MM.1S (cell line): ENCODE results near the gene SIK2.

Source experiments
- DNase-seq: peaks from one replicate; pipeline ENCODE4 v3.0.0-alpha.2; 2015
- H2AFZ ChIP-seq: fragments of 300-600 bp; sonication (generic); 2 replicates; pipeline ENCODE4 v1.6.0; 2016; ENCODE audit warnings: antibody characterized with exemption, low read length
- H3F3A ChIP-seq: fragments of 300-600 bp; sonication (generic); 2 replicates; pipeline ENCODE4 v1.6.1; 2016; ENCODE audit warnings: mild to moderate bottlenecking, antibody characterized with exemption, low read length, moderate library complexity, mixed read lengths; ENCODE audit not compliant: insufficient read depth
- H3K27ac ChIP-seq: fragments of 300-600 bp; sonication (generic); 2 replicates; pipeline ENCODE4 v1.5.1; 2016; ENCODE audit warnings: mild to moderate bottlenecking, low read length
- H3K27me3 ChIP-seq: fragments of 300-600 bp; sonication (generic); replicated peaks from 2 replicates; pipeline ENCODE4 v1.6.0; 2016; ENCODE audit warnings: low read length; ENCODE audit not compliant: insufficient read depth
- H3K36me3 ChIP-seq: fragments of 300-600 bp; sonication (generic); replicated peaks from 2 replicates; pipeline ENCODE4 v1.6.1; 2016; ENCODE audit warnings: mild to moderate bottlenecking, low read length, mixed read lengths; ENCODE audit not compliant: insufficient read depth
- H3K4me1 ChIP-seq: fragments of 300-600 bp; sonication (generic); 2 replicates; pipeline ENCODE4 v1.6.1; 2016; ENCODE audit warnings: low read length, mixed read lengths
- H3K4me2 ChIP-seq: fragments of 300-600 bp; sonication (generic); 2 replicates; pipeline ENCODE4 v1.6.0; 2016; ENCODE audit warnings: low read depth, low read length
- H3K4me3 ChIP-seq: fragments of 300-600 bp; sonication (generic); 2 replicates; pipeline ENCODE4 v1.5.1; 2016; ENCODE audit warnings: low read length, mixed read lengths
- H3K79me2 ChIP-seq: fragments of 300-600 bp; sonication (generic); 2 replicates; pipeline ENCODE4 v1.6.1; 2016; ENCODE audit warnings: mixed run types, low read length, mixed read lengths
- H3K9ac ChIP-seq: fragments of 300-600 bp; sonication (generic); 2 replicates; pipeline ENCODE4 v1.6.1; 2016; ENCODE audit warnings: low read length, mixed read lengths
- H3K9me2 ChIP-seq: fragments of 300-600 bp; sonication (generic); replicated peaks from 2 replicates; pipeline ENCODE4 v1.6.1; 2016; ENCODE audit warnings: mild to moderate bottlenecking, low read length, mixed read lengths; ENCODE audit not compliant: insufficient read depth
- H3K9me3 ChIP-seq: fragments of 300-600 bp; sonication (generic); replicated peaks from 2 replicates; pipeline ENCODE4 v1.6.1; 2016; ENCODE audit warnings: mild to moderate bottlenecking, low read length, mixed read lengths; ENCODE audit not compliant: insufficient read depth
- H4K20me1 ChIP-seq: fragments of 300-600 bp; sonication (generic); 2 replicates; pipeline ENCODE4 v1.6.1; 2016; ENCODE audit warnings: mild to moderate bottlenecking, low read length, moderate library complexity, mixed read lengths; ENCODE audit not compliant: insufficient read depth
- CTCF ChIP-seq: fragments of 300-600 bp; sonication (generic); IDR thresholded peaks from 2 replicates; pipeline ENCODE4 v1.5.1; 2016; ENCODE audit warnings: antibody characterized with exemption, low read length, mixed read lengths
- EZH2 ChIP-seq: fragments of 300-600 bp; sonication (generic); optimal IDR thresholded peaks from 2 replicates; pipeline ENCODE3; 2017; ENCODE audit warnings: low read depth, mild to moderate bottlenecking, antibody characterized with exemption, low read length, mixed read lengths
- EZH2phosphoT487 ChIP-seq: fragments of 300-600 bp; sonication (generic); IDR thresholded peaks from 2 replicates; pipeline ENCODE4 v1.6.1; 2018; ENCODE audit warnings: antibody characterized with exemption, low read length

Gene SIK2

GRCh38 chr11:111601979-111602864 lies at the start of gene SIK2:
Gene SIK2, plus strand, starts transcription at chr11:111602449. Its CDS starts 115 bp downstream, at chr11:111602564.
- H3K9ac ChIP-seq = peak within 1 kb of the TSS; percentile 96
- H3K27me3 ChIP-seq = no peaks in the 10 kb centered on the region
- no peaks in the 10 kb centered on the region; the same call in 1 of the 2 replicates for H4K20me1 ChIP-seq
- peak within 1 kb of the TSS; percentile 92 for H3K4me3 ChIP-seq
- peaks cover 20% of the 10 kb centered on the region for H3K4me1 ChIP-seq
- peak within 1 kb of the TSS; percentile 78 for H2AFZ ChIP-seq
- no peaks in the 10 kb centered on the region for H3K9me3 ChIP-seq
- DNase-seq = peak; percentile 96
- H3F3A ChIP-seq = 0 out of 2 replicates have a peak, but pooled peaks cover 7% of the 10 kb centered on the region
- H3K79me2 ChIP-seq = peaks cover 38% of the 10 kb centered on the region
- H3K9me2 ChIP-seq = no peaks in the 10 kb centered on the region
- H3K36me3 ChIP-seq = no peaks in the 10 kb centered on the region
- TF ChIP-seq CTCF (peak; percentile 79), EZH2phosphoT487 (no peak)
- H3K27ac ChIP-seq = peak within 1 kb of the TSS; percentile 84
- peak within 1 kb of the TSS; percentile 92 for H3K4me2 ChIP-seq

GRCh38 chr11:111554532-111554931 lies 47.7 kb upstream of the SIK2 start:
- H3K4me3 ChIP-seq = no peak overlapping the region
- no peaks in the 10 kb centered on the region for H3K36me3 ChIP-seq
- no peak overlapping the region for H3K27ac ChIP-seq
- H3K9ac ChIP-seq = no peak overlapping the region
- H3K27me3 ChIP-seq = no peaks in the 10 kb centered on the region
- H3K79me2 ChIP-seq = no peaks in the 10 kb centered on the region
- H2AFZ ChIP-seq = no peak overlapping the region
- no peak for TF ChIP-seq CTCF
- TF ChIP-seq EZH2phosphoT487 = no peak
- TF ChIP-seq EZH2 = no peak
- H3K4me1 ChIP-seq = peaks cover 11% of the 10 kb centered on the region; the same call in 1 of the 2 replicates
- no peak for DNase-seq
- H3K9me3 ChIP-seq = no peaks in the 10 kb centered on the region
- H4K20me1 ChIP-seq = no peaks in the 10 kb centered on the region
- no peak overlapping the region for H3K4me2 ChIP-seq
- H3F3A ChIP-seq = no peaks in the 10 kb centered on the region
- H3K9me2 ChIP-seq = no peaks in the 10 kb centered on the region

- Histone ChIP-seq H3K9ac (no peak overlapping the region), H3K27me3 (no peaks in the 10 kb centered on the region), H4K20me1 (no peaks in the 10 kb centered on the region), H3K4me1 (peaks cover 11% of the 10 kb centered on the region; the same call in 1 of the 2 replicates), H2AFZ (no peak overlapping the region), H3K9me2 (no peaks in the 10 kb centered on the region), H3K27ac (no peak overlapping the region), H3K4me2 (no peak overlapping the region), H3K4me3 (no peak overlapping the region), H3F3A (no peaks in the 10 kb centered on the region), H3K9me3 (no peaks in the 10 kb centered on the region), H3K36me3 (no peaks in the 10 kb centered on the region), H3K79me2 (no peaks in the 10 kb centered on the region)
- DNase-seq = no peak
- no peak for TF ChIP-seq EZH2phosphoT487
- peak; percentile 9; the same call in 1 of the 2 replicates for TF ChIP-seq CTCF
Observed at GRCh38 chr11:111555255-111555654, 47.0 kb upstream of the SIK2 start.
